Measurements from ENCODE around the gene SPR.

- TF ChIP-seq, protein P1, sequence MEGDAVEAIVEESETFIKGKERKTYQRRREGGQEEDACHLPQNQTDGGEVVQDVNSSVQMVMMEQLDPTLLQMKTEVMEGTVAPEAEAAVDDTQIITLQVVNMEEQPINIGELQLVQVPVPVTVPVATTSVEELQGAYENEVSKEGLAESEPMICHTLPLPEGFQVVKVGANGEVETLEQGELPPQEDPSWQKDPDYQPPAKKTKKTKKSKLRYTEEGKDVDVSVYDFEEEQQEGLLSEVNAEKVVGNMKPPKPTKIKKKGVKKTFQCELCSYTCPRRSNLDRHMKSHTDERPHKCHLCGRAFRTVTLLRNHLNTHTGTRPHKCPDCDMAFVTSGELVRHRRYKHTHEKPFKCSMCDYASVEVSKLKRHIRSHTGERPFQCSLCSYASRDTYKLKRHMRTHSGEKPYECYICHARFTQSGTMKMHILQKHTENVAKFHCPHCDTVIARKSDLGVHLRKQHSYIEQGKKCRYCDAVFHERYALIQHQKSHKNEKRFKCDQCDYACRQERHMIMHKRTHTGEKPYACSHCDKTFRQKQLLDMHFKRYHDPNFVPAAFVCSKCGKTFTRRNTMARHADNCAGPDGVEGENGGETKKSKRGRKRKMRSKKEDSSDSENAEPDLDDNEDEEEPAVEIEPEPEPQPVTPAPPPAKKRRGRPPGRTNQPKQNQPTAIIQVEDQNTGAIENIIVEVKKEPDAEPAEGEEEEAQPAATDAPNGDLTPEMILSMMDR (conservative IDR thresholded peaks at IDR 0.05): no peak
- TF ChIP-seq ZFX (IDR thresholded peaks at IDR 0.05): no peak
These were observed 29.5 kb downstream of the SPR start for GRCh38 chr2:72916743-72917137.
